ENCODE results near the gene STK26.

STK26 gene

DNA sequence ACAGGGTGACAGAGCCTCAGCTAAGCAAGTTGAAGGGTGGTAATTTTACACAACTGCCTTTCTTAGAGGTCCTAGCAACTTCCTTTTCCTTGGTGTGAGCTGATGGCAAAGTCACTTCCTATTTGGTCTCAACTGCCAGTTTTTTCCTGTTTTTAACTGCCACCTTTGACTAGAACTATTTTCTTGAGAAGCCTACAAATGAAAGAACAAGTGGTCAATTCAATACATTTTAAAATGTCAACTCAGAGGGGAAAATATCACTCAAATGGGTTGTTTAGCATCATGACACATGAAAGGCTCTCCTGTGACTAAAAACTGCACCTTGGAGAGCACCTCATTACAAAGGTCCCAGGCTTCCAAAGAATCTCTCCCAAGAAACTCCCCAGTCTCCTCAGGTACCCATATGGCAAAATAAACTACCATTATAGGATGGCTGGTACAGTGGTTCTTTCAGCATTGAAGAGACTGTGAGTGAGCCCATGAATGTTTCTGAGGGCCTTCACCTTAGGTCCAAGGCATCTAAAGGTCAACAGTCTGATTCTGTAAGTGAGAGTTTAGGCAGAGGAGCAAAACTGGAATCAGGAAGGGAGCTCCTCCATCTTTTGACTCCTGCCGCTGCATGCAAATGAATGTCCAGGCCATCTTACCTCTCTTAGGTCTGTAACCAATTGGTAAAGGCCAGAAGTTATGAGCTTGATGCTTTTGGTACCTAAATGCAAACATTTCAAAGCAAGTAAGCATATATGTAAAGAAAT is 5.5 kb upstream of the STK26 start:
- H3K4me3 ChIP-seq (ENCODE audit: low read depth, low read length) = no peak overlapping the region
- TF ChIP-seq, protein P1, sequence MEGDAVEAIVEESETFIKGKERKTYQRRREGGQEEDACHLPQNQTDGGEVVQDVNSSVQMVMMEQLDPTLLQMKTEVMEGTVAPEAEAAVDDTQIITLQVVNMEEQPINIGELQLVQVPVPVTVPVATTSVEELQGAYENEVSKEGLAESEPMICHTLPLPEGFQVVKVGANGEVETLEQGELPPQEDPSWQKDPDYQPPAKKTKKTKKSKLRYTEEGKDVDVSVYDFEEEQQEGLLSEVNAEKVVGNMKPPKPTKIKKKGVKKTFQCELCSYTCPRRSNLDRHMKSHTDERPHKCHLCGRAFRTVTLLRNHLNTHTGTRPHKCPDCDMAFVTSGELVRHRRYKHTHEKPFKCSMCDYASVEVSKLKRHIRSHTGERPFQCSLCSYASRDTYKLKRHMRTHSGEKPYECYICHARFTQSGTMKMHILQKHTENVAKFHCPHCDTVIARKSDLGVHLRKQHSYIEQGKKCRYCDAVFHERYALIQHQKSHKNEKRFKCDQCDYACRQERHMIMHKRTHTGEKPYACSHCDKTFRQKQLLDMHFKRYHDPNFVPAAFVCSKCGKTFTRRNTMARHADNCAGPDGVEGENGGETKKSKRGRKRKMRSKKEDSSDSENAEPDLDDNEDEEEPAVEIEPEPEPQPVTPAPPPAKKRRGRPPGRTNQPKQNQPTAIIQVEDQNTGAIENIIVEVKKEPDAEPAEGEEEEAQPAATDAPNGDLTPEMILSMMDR (IDR thresholded peaks at IDR 0.05; ENCODE audit: insufficient read depth, low read depth, low read length, missing control alignments) = no peak
- no peak for DNase-seq (ENCODE audit: low read depth)

DNA sequence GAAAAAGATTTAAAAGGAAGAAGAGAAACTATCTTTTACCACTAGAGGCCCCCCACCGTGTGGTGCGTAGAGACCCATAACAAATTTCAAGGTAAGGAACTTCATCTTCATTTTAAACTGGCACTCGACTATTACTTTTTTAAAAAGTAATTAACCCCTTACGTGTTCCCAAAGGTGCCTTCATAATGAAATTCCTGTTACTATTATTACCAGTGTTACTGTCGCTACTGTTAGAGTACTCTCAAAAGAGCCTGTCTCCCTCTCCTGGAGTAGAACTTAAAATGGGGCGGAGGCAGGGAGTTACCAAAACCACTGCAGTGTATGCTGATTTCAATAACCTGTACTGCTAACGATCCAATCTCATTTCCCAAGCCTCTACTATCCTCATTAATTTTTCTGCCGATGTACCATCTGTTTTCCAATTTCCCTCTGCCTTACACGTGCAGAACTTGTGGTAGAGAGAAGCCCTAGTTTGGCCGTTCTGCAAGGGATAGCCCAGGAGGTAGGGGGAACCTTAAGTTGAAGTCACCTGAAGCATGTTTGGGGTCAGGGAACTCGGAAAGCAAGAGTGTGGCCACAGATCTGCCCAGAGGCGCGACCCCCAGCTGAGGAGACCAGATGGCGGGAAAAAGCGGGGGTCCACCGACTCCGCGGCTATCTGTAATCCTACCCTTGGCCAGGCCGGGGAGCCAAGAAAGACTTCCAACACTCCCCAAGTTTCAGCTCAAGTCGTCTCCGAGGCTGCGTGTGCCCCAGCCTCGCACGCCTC is 720 bp upstream of the STK26 start:
- TF ChIP-seq, protein P1 (IDR thresholded peaks at IDR 0.05; ENCODE audit: insufficient read depth, low read depth, low read length, missing control alignments) = peak; percentile 33
- peak overlapping the region; percentile 81 for H3K4me3 ChIP-seq (ENCODE audit: low read depth, low read length)
- peak; percentile 34 for DNase-seq (ENCODE audit: low read depth)

DNA sequence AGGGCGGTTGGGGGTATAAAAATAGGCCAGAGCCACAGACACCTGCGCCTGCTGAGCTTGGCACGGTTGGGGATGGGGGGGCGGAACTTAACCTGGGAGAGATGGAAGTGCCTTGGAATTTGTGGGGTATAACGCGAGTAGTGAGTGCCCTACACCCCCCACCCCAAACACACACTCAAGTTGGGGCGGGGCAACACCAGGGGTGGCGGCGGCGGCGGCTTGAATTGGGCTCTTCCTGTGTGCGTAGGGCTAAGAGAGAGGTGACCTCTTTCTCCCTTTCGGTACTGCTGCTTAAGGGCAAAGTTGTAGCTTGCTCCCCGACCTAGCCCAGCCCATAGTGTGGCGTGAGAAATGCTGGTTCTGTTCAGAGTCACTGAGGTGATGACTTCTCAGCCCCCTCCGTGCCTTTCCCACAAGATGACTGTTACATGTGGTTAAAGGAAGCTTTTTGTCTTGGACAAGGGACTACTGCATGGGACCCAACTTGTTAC is 839 bp downstream of the STK26 start:
- peak; percentile 85 for DNase-seq (ENCODE audit: low read depth)
- TF ChIP-seq, protein P1 (IDR thresholded peaks at IDR 0.05; ENCODE audit: insufficient read depth, low read depth, low read length, missing control alignments) = no peak
- H3K4me3 ChIP-seq (ENCODE audit: low read depth, low read length) = peak overlapping the region; percentile 81

DNA sequence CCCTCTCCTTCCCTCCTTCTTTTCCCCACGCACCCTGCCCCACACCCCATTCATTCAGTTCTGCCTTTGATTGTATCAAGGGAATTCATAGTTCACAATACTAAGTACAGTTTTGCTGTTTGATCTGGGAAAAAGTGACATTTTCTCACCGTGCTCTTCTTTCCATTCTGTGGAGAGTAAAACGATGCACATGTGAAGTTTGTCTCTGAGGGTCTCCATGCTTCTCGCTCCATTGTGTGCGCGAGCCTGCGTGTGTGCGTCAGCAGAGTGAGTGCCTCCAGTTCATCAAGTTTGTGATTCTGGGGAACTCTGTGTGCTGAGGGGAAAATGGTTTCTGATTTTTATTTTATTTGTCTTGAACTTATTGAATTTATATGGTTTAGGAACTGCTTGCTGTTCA is 1.9 kb downstream of the STK26 start:
- DNase-seq (ENCODE audit: low read depth) = no peak
- TF ChIP-seq, protein P1 (IDR thresholded peaks at IDR 0.05; ENCODE audit: insufficient read depth, low read depth, low read length, missing control alignments) = no peak
- H3K4me3 ChIP-seq (ENCODE audit: low read depth, low read length) = peak overlapping the region; percentile 81

DNA sequence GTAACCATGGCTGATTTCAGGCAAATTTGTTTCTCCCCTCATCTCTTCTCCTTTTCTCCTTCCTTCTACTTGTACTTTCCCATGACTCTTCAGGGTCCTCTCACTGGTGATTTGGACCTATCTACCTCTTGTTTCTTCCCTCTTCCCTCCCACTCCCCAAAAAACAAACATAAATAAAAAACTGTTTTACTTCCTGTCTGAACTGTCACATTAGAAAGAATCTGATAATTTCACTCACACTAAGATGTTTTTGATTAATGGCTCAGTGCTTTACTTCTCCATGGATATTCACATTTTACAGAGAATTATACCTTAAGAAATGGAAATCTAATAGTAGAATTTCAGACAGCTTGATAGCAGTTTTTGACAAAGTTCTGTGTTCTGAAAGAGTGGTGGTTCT is 7.2 kb downstream of the STK26 start:
- TF ChIP-seq, protein P1 (IDR thresholded peaks at IDR 0.05; ENCODE audit: insufficient read depth, low read depth, low read length, missing control alignments) = no peak
- DNase-seq (ENCODE audit: low read depth) = no peak
- H3K4me3 ChIP-seq (ENCODE audit: low read depth, low read length) = no peak overlapping the region

DNA sequence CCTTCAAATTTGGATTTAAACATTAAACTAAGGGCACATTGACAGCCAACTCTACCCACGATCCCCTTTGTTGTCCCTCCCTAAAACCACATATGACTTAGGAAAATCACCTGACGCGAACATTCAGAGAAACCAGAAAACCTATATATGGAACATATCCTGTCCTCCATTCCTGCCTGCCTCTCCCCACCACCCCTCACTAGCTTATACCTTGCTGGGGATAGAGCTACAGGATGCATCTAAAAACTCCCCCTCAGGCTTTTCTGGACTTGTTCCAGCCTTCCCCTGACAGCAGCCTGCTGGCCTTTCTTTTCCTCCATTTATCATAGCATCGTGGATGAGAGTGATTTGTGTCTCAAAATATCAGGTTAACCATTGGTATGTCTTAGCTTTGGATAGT is 8.8 kb downstream of the STK26 start:
- TF ChIP-seq, protein P1 (IDR thresholded peaks at IDR 0.05; ENCODE audit: insufficient read depth, low read depth, low read length, missing control alignments) = no peak
- DNase-seq (ENCODE audit: low read depth) = no peak
- H3K4me3 ChIP-seq (ENCODE audit: low read depth, low read length) = no peak overlapping the region

Measured in GM12865 (cell line).